Endothelial cell of umbilical vein (primary cell): ENCODE measurements around the gene SARS1. TPM values are rescaled to one million over a fixed set of nuclear protein-coding genes. Genes with fewer than 3 reads are reported as not detected.

Experiments used
- BruUV-seq: library from RNA; stranded (reverse); fragments of 400-500 nt; replicated peaks from 2 replicates; lab custom pipeline; 2021; lab: Mats Ljungman, UMichigan
- CTCF ChIA-PET: fragments of 300-600, 350-600 bp; sonication (Branson Sonifier 250); formaldehyde crosslinking; loops from one replicate; lab custom pipeline; 2021; ENCODE audit warnings: antibody characterized with exemption, inconsistent platforms; lab: Charles Lee
- POLR2A ChIA-PET: fragments of 300-600, 350-600 bp; sonication (Branson Sonifier 250); formaldehyde crosslinking; loops from one replicate; lab custom pipeline; 2021; ENCODE audit warnings: antibody characterized with exemption, inconsistent platforms; lab: Charles Lee
- DNase-seq: peaks from one replicate; pipeline ENCODE4 v3.0.0-alpha.2; 2011; ENCODE audit warnings: low read depth, low spot score
- FAIRE-seq: peaks from 2 replicates; lab custom pipeline; 2011; peaks lifted over from hg19 to GRCh38; lab: Jason Lieb, UNC
- H2AFZ ChIP-seq: 2 replicates; pipeline ENCODE4 v1.6.0; 2012; ENCODE audit warnings: low read depth, low read length, control low read depth, inconsistent platforms
- H3K27ac ChIP-seq: 2 replicates; pipeline ENCODE4 v1.5.1; 2011; ENCODE audit warnings: low read depth, mild to moderate bottlenecking, control low read depth, low read length, moderate library complexity; ENCODE audit not compliant: insufficient read depth
- H3K27me3 ChIP-seq, 2 experiments: 2 replicates each; pipeline versions ENCODE4 v1.6.0 to v1.6.1; 2011; ENCODE audit warnings: low read length in 2 of 2, mixed read lengths in 1 of 2; ENCODE audit not compliant: control insufficient read depth in 2 of 2, insufficient read depth in 2 of 2
- H3K36me3 ChIP-seq, 2 experiments: 2 replicates in 1 of 2; 3 replicates in 1 of 2; pipeline ENCODE4 v1.5.1; 2011; ENCODE audit warnings: low read length in 2 of 2, mild to moderate bottlenecking in 1 of 2, moderate library complexity in 1 of 2; ENCODE audit not compliant: control insufficient read depth in 2 of 2, insufficient read depth in 2 of 2; ENCODE audit errors: extremely low read depth in 1 of 2
- H3K4me1 ChIP-seq: 3 replicates; pipeline ENCODE4 v1.5.1; 2011; ENCODE audit warnings: mild to moderate bottlenecking, low read length; ENCODE audit not compliant: control insufficient read depth, insufficient read depth; ENCODE audit errors: extremely low read depth
- H3K4me2 ChIP-seq: 2 replicates; pipeline ENCODE4 v1.6.1; 2011; ENCODE audit warnings: low read length, control low read depth, mixed read lengths; ENCODE audit not compliant: insufficient read depth
- H3K4me3 ChIP-seq, 3 experiments: fragments of 200-600 bp in 1 of 3; sonication (generic), shearing (Covaris generic) in 1 of 3; replicated peaks in 1 of 3; 2 replicates each; pipeline ENCODE4 v1.5.1; 2011 to 2016; ENCODE audit warnings: control low read depth in 3 of 3, low read length in 3 of 3, mild to moderate bottlenecking in 2 of 3, inconsistent platforms in 1 of 3, low read depth in 1 of 3, moderate library complexity in 1 of 3; ENCODE audit not compliant: insufficient read depth in 1 of 3
- H3K79me2 ChIP-seq: 2 replicates; pipeline ENCODE4 v1.6.0; 2012; ENCODE audit warnings: low read length, inconsistent platforms; ENCODE audit not compliant: control insufficient read depth, insufficient read depth
- H3K9ac ChIP-seq: replicated peaks from 2 replicates; pipeline ENCODE3; 2011; ENCODE audit warnings: low read length, control low read depth; ENCODE audit not compliant: insufficient read depth; ENCODE audit errors: extremely low read depth
- H3K9me1 ChIP-seq: replicated peaks from 3 replicates; pipeline ENCODE4 v1.6.0; 2011; ENCODE audit warnings: mild to moderate bottlenecking, low read length; ENCODE audit not compliant: control insufficient read depth, insufficient read depth; ENCODE audit errors: extremely low read depth
- H3K9me3 ChIP-seq: replicated peaks from 2 replicates; pipeline ENCODE4 v1.5.1; 2012; ENCODE audit warnings: low read length, inconsistent platforms; ENCODE audit not compliant: control insufficient read depth, insufficient read depth
- H4K20me1 ChIP-seq: replicated peaks from 2 replicates; pipeline ENCODE3; 2011; ENCODE audit warnings: mild to moderate bottlenecking, low read length; ENCODE audit not compliant: control insufficient read depth, insufficient read depth; ENCODE audit errors: extremely low read depth
- CTCF ChIP-seq, 2 donors: IDR thresholded peaks; 1 replicate in 1 of 2; 2 replicates in 1 of 2; pipeline ENCODE4 v1.5.1; 2011; ENCODE audit warnings: low read length in 2 of 2, mild to moderate bottlenecking in 2 of 2, moderate library complexity in 2 of 2, control low read depth in 1 of 2, inconsistent platforms in 1 of 2, low read depth in 1 of 2; ENCODE audit not compliant: insufficient read depth in 1 of 2; ENCODE audit errors: extremely low read depth in 1 of 2
- EZH2 ChIP-seq: IDR thresholded peaks from 2 replicates; pipeline ENCODE4 v1.6.1; 2012; ENCODE audit warnings: borderline replicate concordance, low read depth, mild to moderate bottlenecking, moderate library complexity, low read length, inconsistent platforms; ENCODE audit not compliant: severe bottlenecking
- FOS ChIP-seq: IDR thresholded peaks from 2 replicates; pipeline ENCODE4 v1.6.1; 2011; ENCODE audit warnings: mild to moderate bottlenecking, low read length, moderate library complexity, borderline replicate concordance; ENCODE audit not compliant: insufficient read depth
- POLR2A ChIP-seq: IDR thresholded peaks from 2 replicates; pipeline ENCODE4 v1.6.1; 2012; ENCODE audit warnings: low read depth, mild to moderate bottlenecking, control low read depth, low read length
- POLR2AphosphoS5 ChIP-seq: IDR thresholded peaks from 2 replicates; pipeline ENCODE4 v1.6.1; 2012; ENCODE audit warnings: low read depth, mild to moderate bottlenecking, control low read depth, low read length, moderate library complexity; ENCODE audit not compliant: insufficient read depth
- dilution Hi-C: fragments of 300-500 bp; cut with MboI; formaldehyde crosslinking; loops from one replicate; pipeline ENCODE4 v1.15.0; 2019; ENCODE audit warnings: low sequenced_read_pairs; ENCODE audit not compliant: extremely low pct_ligation_motif_present
- intact Hi-C: fragments of 100-400 bp; cut with micrococcal nuclease; formaldehyde crosslinking; loops from one replicate; pipeline ENCODE4 v1.10.0; 2022
- polyA plus RNA-seq, 4 experiments: library from polyadenylated mRNA; depleted of rRNA in 3 of 4; stranded (reverse) in 3 of 4; unstranded in 1 of 4; fragments of >200 nt; gene quantifications; 2 replicates each; pipeline versions ENCODE4 v1.2.1 to v1.2.3, GENCODE V29; 2011 to 2012; ENCODE audit warnings: missing spikeins in 1 of 4
- total RNA-seq: library from RNA; stranded (reverse); gene quantifications from 2 replicates; pipeline ENCODE4 v1.2.3, GENCODE V29; 2021

SARS1 gene
- total and polyA plus RNA-seq, 2 donors (not counting 3 experiments of a cell fraction or from before 2014, with no cell fraction given) = 110 to 178 TPM

GRCh38 chr1:109190189-109190588 is 23.5 kb upstream of the SARS1 start:
- Histone ChIP-seq H3K4me2 (no peak overlapping the region), H3K4me3 (no peak overlapping the region), H3K27ac (no peak overlapping the region), H3K4me1 (peaks cover 15% of the 10 kb centered on the region), H3K9me3 (no peaks in the 10 kb centered on the region), H3K9me1 (no peaks in the 10 kb centered on the region), H3K79me2 (no peaks in the 10 kb centered on the region), H3K9ac (no peak overlapping the region), H3K27me3 (no peaks in the 10 kb centered on the region), H3K36me3 (no peaks in the 10 kb centered on the region), H2AFZ (no peak overlapping the region), H4K20me1 (no peaks in the 10 kb centered on the region)
- no TSS peak for BruUV-seq
- no peak for FAIRE-seq
- intact Hi-C loops = no loop called here
- ChIA-PET CTCF (interaction anchor here (1.6 kb wide), 1 partner anchor 11 kb away, joined by 4 read pairs; no protein-coding TSS in a partner anchor), POLR2A (no interaction called here)
- no peak for TF ChIP-seq POLR2AphosphoS5
- no peak for TF ChIP-seq EZH2
- DNase-seq = no peak
- dilution Hi-C loops = no loop called here

GRCh38 chr1:109191377-109191776 is 22.3 kb upstream of the SARS1 start:
- Histone ChIP-seq H3K9me1 (no peaks in the 10 kb centered on the region), H3K9ac (no peak overlapping the region), H3K9me3 (no peaks in the 10 kb centered on the region), H3K4me2 (no peak overlapping the region), H3K27ac (peak overlapping the region; percentile 44), H3K4me3 (no peak overlapping the region), H3K79me2 (no peaks in the 10 kb centered on the region), H4K20me1 (no peaks in the 10 kb centered on the region), H3K27me3 (no peaks in the 10 kb centered on the region), H3K4me1 (peaks cover 15% of the 10 kb centered on the region), H3K36me3 (no peaks in the 10 kb centered on the region), H2AFZ (no peak overlapping the region)
- dilution Hi-C loops (no loop called here), intact Hi-C loops (no loop called here)
- DNase-seq = no peak
- FAIRE-seq = no peak
- ChIA-PET POLR2A (no interaction called here), CTCF (no interaction called here)
- no TSS peak for BruUV-seq
- TF ChIP-seq POLR2AphosphoS5 (no peak), FOS (no peak), CTCF (IDR thresholded peaks at IDR 0.05; ENCODE audit: extremely low read depth in 1 of 2, insufficient read depth in 1 of 2, low read depth in 1 of 2, low read length in 2 of 2) (peak; percentile 15 to 24), POLR2A (no peak)
